HepG2 (cell line): Measurements from ENCODE around the gene HOXA1. TPM values are rescaled to one million over a fixed set of nuclear protein-coding genes. Genes with fewer than 3 reads are reported as not detected.

Experiments
- ERF ChIP-seq: IDR thresholded peaks from 2 replicates; pipeline ENCODE4 v1.6.1; 2018; ENCODE audit warnings: missing biosample characterization, missing genetic modification reagents
- FOXA1 ChIP-seq, 2 experiments: fragments of 450-650 bp in 1 of 2; sonication (generic) in 1 of 2; formaldehyde crosslinking in 1 of 2; IDR thresholded peaks; 2 replicates each; pipeline versions ENCODE4 v1.4.0 to v1.6.1; 2016 to 2020; ENCODE audit warnings: missing genetic modification reagents in 1 of 2
- GABPA ChIP-seq, 2 experiments: IDR thresholded peaks; 2 replicates each; pipeline ENCODE4 v1.6.1; 2011 to 2016; ENCODE audit warnings: low read depth in 2 of 2, low read length in 1 of 2, missing biosample characterization in 1 of 2, missing genetic modification characterization in 1 of 2
- GATAD2A ChIP-seq: IDR thresholded peaks from 2 replicates; pipeline ENCODE4 v1.6.1; 2016
- GFI1 ChIP-seq: sonication (generic); formaldehyde crosslinking; IDR thresholded peaks from 2 replicates; pipeline ENCODE4 v1.5.0; 2020; ENCODE audit warnings: missing genetic modification reagents, mild to moderate bottlenecking, borderline replicate concordance
- GMEB2 ChIP-seq: IDR thresholded peaks from 2 replicates; pipeline ENCODE4 v1.6.1; 2016; ENCODE audit warnings: missing biosample characterization, missing genetic modification reagents, low read depth
- HDAC2 ChIP-seq: sonication (generic); formaldehyde crosslinking; IDR thresholded peaks from 2 replicates; pipeline ENCODE4 v1.4.0; 2020; ENCODE audit warnings: missing genetic modification reagents
- HOXA3 ChIP-seq: sonication (generic); formaldehyde crosslinking; IDR thresholded peaks from 2 replicates; pipeline ENCODE4 v1.5.0; 2020; ENCODE audit warnings: missing genetic modification reagents
- IKZF5 ChIP-seq: IDR thresholded peaks from 2 replicates; pipeline ENCODE4 v1.6.1; 2018; ENCODE audit warnings: missing genetic modification reagents, mild to moderate bottlenecking, missing compliant biosample characterization
- JUN ChIP-seq: sonication (generic); formaldehyde crosslinking; IDR thresholded peaks from 2 replicates; pipeline ENCODE4 v1.4.0; 2020; ENCODE audit warnings: mild to moderate bottlenecking, missing genetic modification reagents
- JUND ChIP-seq: sonication (generic); formaldehyde crosslinking; IDR thresholded peaks from 2 replicates; pipeline ENCODE4 v1.8.0; 2022; ENCODE audit warnings: mild to moderate bottlenecking, missing genetic modification reagents
- PHF20 ChIP-seq: sonication (generic); formaldehyde crosslinking; IDR thresholded peaks from 2 replicates; pipeline ENCODE4 v1.5.0; 2020; ENCODE audit warnings: mild to moderate bottlenecking, missing genetic modification reagents
- POLR2AphosphoS5 ChIP-seq: IDR thresholded peaks from 2 replicates; pipeline ENCODE4 v1.6.1; 2012; ENCODE audit warnings: low read depth, low read length
- SMC3 ChIP-seq: IDR thresholded peaks from 2 replicates; pipeline ENCODE4 v1.6.1; 2011; ENCODE audit warnings: low read length, improper control_type of control experiment
- SRY ChIP-seq: sonication (generic); formaldehyde crosslinking; IDR thresholded peaks from 2 replicates; pipeline ENCODE4 v1.8.0; 2022; ENCODE audit warnings: mild to moderate bottlenecking, missing genetic modification reagents
- SSRP1 ChIP-seq: IDR thresholded peaks from 2 replicates; pipeline ENCODE4 v1.6.1; 2016; ENCODE audit warnings: control low read depth
- STAG1 ChIP-seq: sonication (generic); formaldehyde crosslinking; IDR thresholded peaks from 2 replicates; pipeline ENCODE4 v1.4.0; 2020; ENCODE audit warnings: missing genetic modification reagents
- TAF15 ChIP-seq: fragments of 200-400 bp; formaldehyde crosslinking; IDR thresholded peaks from one replicate; pipeline ENCODE4 v1.6.1; 2018; ENCODE audit warnings: mild to moderate bottlenecking, low read depth, low read length; ENCODE audit not compliant: poor library complexity, severe bottlenecking
- TARDBP ChIP-seq: sonication (generic); formaldehyde crosslinking; IDR thresholded peaks from 2 replicates; pipeline ENCODE4 v1.8.0; 2022; ENCODE audit warnings: mild to moderate bottlenecking, missing genetic modification reagents
- TBX2 ChIP-seq: sonication (generic); formaldehyde crosslinking; IDR thresholded peaks from 2 replicates; pipeline ENCODE4 v1.5.0; 2020; ENCODE audit warnings: missing genetic modification reagents, mild to moderate bottlenecking, borderline replicate concordance
- U2AF1 ChIP-seq: fragments of 200-400 bp; formaldehyde crosslinking; optimal IDR thresholded peaks from 2 replicates; pipeline ENCODE3; 2017; ENCODE audit warnings: mild to moderate bottlenecking, low read depth, low read length
- ZC3H13 ChIP-seq: sonication (generic); formaldehyde crosslinking; IDR thresholded peaks from 2 replicates; pipeline ENCODE4 v1.8.1; 2023; ENCODE audit warnings: mild to moderate bottlenecking, missing genetic modification reagents, moderate library complexity
- ZFX ChIP-seq: sonication (generic); formaldehyde crosslinking; IDR thresholded peaks from 2 replicates; pipeline ENCODE4 v1.4.0; 2020; ENCODE audit warnings: mild to moderate bottlenecking, low read depth, missing genetic modification reagents, moderate library complexity
- ZNF264 ChIP-seq: sonication (generic); formaldehyde crosslinking; IDR thresholded peaks from 2 replicates; pipeline ENCODE4 v1.4.0; 2020; ENCODE audit warnings: missing genetic modification reagents
- ZNF670 ChIP-seq: sonication (generic); formaldehyde crosslinking; IDR thresholded peaks from 2 replicates; pipeline ENCODE4 v1.8.0; 2022; ENCODE audit warnings: mild to moderate bottlenecking, missing genetic modification reagents, borderline replicate concordance
- ZNF788 ChIP-seq: sonication (generic); formaldehyde crosslinking; IDR thresholded peaks from 2 replicates; pipeline ENCODE4 v1.5.0; 2020; ENCODE audit warnings: mild to moderate bottlenecking, missing genetic modification reagents, borderline replicate concordance
- polyA plus RNA-seq, 8 experiments: library from polyadenylated mRNA; depleted of rRNA in 3 of 8; stranded (reverse) in 7 of 8; unstranded in 1 of 8; fragments of >200 nt; fragmentation: Illumina TruSeq in 4 of 8; extraction: Trizol in 4 of 8; gene quantifications; 2 replicates each; pipeline versions ENCODE4 v1.2.1 to v1.2.3, GENCODE V29; 2011 to 2016; ENCODE audit warnings: low read depth in 4 of 8, missing spikeins in 1 of 8, mixed read lengths in 1 of 8; ENCODE audit not compliant: insufficient read depth in 1 of 8
- total RNA-seq, 5 experiments: library from RNA; depleted of rRNA; stranded (reverse); fragments of >200 nt; fragmentation: Illumina TruSeq; extraction: Trizol; gene quantifications; 2 replicates each; pipeline ENCODE4 v1.2.3, GENCODE V29; 2016; ENCODE audit warnings: low read depth in 1 of 5
- TF ChIP-seq, protein P1 (sequence below): IDR thresholded peaks from 2 replicates; pipeline ENCODE4 v1.6.1; 2016; ENCODE audit warnings: missing compliant biosample characterization, missing genetic modification reagents, borderline replicate concordance

HOXA1 gene
- total and polyA plus RNA-seq, 2 of the 13 experiments (the other 11 are each of a cell fraction or from before 2014, with no cell fraction given): 0.18 to 0.20 TPM

DNA sequence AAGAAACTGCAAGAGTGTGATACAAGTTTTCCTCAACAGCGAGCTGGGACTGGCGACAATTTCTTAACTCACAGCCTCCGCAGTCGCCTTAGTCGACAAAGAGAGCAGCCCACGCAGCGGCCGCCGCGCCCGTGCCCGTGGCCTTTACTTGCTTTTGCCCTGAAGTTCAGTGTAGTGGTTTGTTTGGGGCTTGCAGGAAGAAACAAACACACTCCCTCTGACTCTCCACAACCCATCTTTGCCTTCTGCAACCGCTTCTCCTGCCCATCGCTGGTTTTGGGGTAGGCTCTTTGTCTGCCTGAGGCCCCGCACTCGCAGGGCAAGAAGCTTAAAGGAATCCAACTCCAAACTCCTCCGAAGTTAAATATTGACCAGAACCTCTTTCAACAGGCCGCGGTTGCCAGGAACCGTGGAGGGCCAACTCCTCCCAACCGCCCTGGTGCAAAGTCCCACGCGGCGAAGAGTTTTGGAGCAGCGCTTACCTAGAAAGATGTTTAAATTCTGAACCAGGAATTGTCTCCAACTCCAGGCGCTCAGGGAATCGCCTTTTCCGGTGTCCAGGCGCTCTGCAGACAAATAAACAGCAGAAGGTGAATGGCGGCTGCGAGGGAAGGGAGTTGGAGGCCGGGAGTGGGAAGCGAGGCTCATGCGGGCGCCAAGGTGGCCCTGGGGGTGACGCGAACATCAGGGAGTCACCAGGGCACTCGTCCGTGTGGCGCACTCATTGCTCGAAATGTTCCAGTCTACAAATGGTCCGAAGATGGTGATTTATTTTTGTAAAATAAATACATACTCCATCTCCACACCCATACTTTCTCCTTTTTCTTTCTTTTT is 26.5 kb upstream of the HOXA1 start (continued):
- peak; percentile 38; the same call in 1 of the 2 replicates for TF ChIP-seq TARDBP (CRISPR knock-in tag)
- no peak for TF ChIP-seq ZC3H13 (CRISPR knock-in tag)
- TF ChIP-seq GATAD2A (CRISPR knock-in tag): peak; percentile 67
- 0 out of 2 replicates have a peak, but pooled peaks have one; percentile 55 for TF ChIP-seq GFI1 (CRISPR knock-in tag)
- no peak for TF ChIP-seq U2AF1
- no peak for TF ChIP-seq TAF15
- peak; percentile 87 for TF ChIP-seq ZFX (CRISPR knock-in tag)
- TF ChIP-seq PHF20 (CRISPR knock-in tag): 0 out of 2 replicates have a peak, but pooled peaks have one; percentile 44
- no peak for TF ChIP-seq GABPA (IDR thresholded peaks at IDR 0.05; ENCODE audit: low read depth, low read length)
- peak; percentile 69 for TF ChIP-seq GABPA (CRISPR knock-in tag; IDR thresholded peaks at IDR 0.05; ENCODE audit: low read depth)
- peak; percentile 79 for TF ChIP-seq TBX2 (CRISPR knock-in tag)
- no peak; the same call in 1 of the 2 replicates for TF ChIP-seq ZNF788 (CRISPR knock-in tag)
- no peak for TF ChIP-seq FOXA1 (IDR thresholded peaks at IDR 0.05)
- TF ChIP-seq FOXA1 (CRISPR knock-in tag; IDR thresholded peaks at IDR 0.05): peak; percentile 41; the same call in 1 of the 2 replicates
- TF ChIP-seq IKZF5: peak; percentile 64; the same call in 1 of the 2 replicates
- peak; percentile 47; the same call in 1 of the 2 replicates for TF ChIP-seq SSRP1 (CRISPR knock-in tag)
- TF ChIP-seq HDAC2 (CRISPR knock-in tag): peak; percentile 42
- TF ChIP-seq JUND (CRISPR knock-in tag): 0 out of 2 replicates have a peak, but pooled peaks have one; percentile 29
- peak; percentile 89 for TF ChIP-seq ZNF670 (CRISPR knock-in tag)
- TF ChIP-seq JUN (CRISPR knock-in tag): 0 out of 2 replicates have a peak, but pooled peaks have one; percentile 10
- TF ChIP-seq POLR2AphosphoS5: peak; percentile 93
- peak; percentile 9; the same call in 1 of the 2 replicates for TF ChIP-seq STAG1
- peak; percentile 13; the same call in 1 of the 2 replicates for TF ChIP-seq HOXA3 (CRISPR knock-in tag)
- TF ChIP-seq SRY: peak; percentile 61; the same call in 1 of the 2 replicates
- TF ChIP-seq SMC3: 0 out of 2 replicates have a peak, but pooled peaks have one; percentile 8
- peak; percentile 28; the same call in 1 of the 2 replicates for TF ChIP-seq ZNF264 (CRISPR knock-in tag)
- TF ChIP-seq, protein P1, sequence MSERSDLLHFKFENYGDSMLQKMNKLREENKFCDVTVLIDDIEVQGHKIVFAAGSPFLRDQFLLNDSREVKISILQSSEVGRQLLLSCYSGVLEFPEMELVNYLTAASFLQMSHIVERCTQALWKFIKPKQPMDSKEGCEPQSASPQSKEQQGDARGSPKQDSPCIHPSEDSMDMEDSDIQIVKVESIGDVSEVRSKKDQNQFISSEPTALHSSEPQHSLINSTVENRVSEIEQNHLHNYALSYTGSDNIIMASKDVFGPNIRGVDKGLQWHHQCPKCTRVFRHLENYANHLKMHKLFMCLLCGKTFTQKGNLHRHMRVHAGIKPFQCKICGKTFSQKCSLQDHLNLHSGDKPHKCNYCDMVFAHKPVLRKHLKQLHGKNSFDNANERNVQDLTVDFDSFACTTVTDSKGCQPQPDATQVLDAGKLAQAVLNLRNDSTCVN (CRISPR knock-in tag): peak; percentile 29; the same call in 1 of the 2 replicates
- TF ChIP-seq ERF (CRISPR knock-in tag): peak; percentile 65
- no peak for TF ChIP-seq GMEB2
